Measurements from ENCODE around the gene DUSP14.

Gene DUSP14

DNA sequence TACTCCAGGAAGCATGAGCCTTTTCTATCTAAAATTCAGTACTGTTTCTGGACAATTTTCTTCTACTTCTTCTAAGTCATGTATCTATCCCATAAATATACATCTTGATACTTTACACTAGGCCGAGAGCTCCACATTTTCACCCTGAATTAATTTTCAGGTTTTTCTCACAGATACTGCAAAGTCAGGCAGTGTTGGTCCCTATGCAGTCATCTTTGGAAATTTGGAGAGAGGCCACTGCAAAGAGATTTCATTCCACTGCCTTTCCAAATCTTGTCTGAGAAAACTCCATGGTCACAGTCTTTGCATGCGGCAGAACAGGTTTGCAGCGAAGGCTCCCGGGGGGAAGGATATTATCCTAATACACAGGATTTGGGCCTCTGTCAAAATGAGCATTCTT lies 28.2 kb downstream of the DUSP14 start:
- DNase-seq: no peak

GRCh38 chr17:37518826-37519225 lies 29.1 kb downstream of the DUSP14 start:
- DNase-seq: no peak

DNA sequence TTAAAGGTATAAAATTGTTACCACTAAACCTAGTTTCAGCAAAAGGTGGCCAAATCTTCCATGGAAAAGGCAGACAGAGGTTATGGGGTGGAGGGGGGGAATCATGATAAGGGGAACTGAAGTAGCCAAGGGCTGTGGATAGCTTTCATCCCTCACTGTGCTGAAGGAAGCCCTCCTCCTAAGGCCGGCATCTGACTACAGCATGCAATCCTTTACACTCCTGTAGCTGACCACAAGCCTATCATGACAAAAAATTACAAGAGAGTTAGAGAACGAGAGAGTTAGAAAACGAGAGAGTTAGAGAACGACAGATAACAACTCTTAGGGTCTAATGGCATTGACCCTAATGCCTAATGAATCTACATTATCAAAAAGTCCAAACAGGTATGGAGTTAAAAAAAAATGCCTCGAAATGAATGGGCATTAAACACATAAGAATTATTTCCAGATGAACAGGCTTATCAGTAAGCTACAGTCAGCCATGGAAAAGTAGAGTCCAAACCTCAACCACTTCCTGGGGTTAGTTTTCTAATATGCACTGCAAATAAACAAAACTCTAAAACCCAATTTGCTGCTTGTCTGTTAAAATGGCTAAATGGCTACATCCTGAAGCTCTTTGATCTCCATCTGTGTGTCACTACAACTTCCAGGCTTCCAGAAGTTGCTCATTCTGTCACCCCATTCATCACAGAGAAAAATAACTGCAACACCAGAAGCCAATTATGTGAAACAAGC lies 29.7 kb downstream of the DUSP14 start:
- DNase-seq: no peak

GRCh38 chr17:37520174-37520573 lies 30.5 kb downstream of the DUSP14 start:
- no peak for DNase-seq

GRCh38 chr17:37521821-37522220 lies 32.1 kb downstream of the DUSP14 start:
- DNase-seq: no peak

- no peak for DNase-seq
Observed at GRCh38 chr17:37523715-37524219, 34.1 kb downstream of the DUSP14 start.

- DNase-seq: peak; percentile 21
Observed at GRCh38 chr17:37527249-37527851, 37.7 kb downstream of the DUSP14 start.

DNA sequence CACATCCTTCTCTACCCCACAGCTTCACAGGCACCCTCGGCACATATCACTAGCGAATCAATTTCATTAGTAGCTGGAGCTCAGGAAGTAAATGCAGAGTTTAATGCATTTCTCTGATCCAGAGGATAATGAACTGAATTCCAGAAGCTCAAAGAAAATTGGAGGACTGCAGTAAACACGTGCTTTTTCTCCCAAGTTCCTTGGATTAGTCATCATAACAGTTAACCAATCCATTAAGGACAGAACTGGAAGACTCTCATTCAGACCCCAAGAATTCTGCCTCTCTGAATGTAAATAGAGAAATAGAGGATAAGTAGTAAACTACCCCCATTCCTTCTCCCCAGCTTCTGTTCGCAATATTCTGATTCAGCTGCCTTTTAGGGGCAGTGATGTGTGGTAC lies 40.7 kb downstream of the DUSP14 start:
- DNase-seq: no peak

DNA sequence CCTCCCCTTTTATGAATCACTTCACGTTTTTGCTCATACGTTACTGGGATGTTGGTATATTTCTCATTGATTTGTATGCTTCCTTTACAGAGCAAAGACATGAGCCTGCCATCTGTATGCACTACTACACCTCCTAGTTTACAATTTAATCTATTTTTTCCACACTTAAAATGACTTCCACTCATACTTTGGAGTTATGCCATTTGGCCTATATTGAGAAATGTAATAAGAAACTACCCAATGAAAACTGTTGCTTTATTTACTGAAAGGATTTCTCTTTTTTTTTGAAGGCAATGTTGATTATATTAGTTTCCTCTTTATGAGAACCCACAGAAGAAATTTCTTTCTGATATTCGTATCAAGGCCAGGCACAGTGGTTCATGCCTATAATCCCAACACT lies 43.1 kb downstream of the DUSP14 start:
- DNase-seq: no peak

GRCh38 chr17:37535906-37536305 lies 46.2 kb downstream of the DUSP14 start:
- no peak for DNase-seq

- DNase-seq: no peak
Observed at GRCh38 chr17:37538981-37539659, 49.4 kb downstream of the DUSP14 start.

DNA sequence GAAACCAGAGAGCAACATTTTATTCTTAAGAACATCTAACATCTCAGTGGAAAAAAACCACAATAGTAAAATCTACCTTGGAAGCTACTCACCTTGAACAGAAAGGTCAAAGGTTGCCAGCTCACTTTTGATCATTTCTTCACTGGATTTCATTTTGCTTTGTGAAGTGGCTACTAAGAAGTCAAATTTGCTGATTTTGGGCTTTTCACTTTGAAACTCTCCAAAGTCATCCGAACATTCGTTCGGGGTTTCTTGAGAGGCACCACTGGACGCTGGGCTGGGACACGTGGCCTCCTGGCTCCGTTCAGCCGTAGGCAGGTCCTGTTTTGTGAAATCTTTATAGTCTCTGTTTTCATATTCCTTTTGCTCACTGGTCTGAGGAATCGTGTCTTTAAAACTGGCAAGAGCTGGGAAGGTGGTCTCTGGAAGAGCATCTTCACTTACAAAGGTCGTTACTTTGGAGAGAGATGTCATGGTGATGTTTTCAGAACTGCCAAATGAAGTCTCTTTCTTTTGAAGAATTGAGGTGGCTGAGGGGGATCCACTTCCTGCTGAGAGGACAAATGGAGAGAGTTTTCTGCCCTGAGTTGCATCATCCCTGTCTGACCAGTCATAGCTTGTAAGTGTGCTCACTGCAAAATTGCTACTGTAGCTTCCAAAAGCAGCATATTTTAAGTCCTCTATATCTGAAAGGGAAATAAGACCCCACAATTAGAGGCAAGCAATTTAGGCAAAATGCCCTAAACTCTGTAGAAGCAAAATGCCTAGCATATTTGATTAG lies 52.4 kb downstream of the DUSP14 start:
- no peak for DNase-seq

- DNase-seq: no peak
Observed at GRCh38 chr17:37543637-37544052, 54.0 kb downstream of the DUSP14 start.

- no peak for DNase-seq
Observed at GRCh38 chr17:37545486-37545885, 55.8 kb downstream of the DUSP14 start.

DNA sequence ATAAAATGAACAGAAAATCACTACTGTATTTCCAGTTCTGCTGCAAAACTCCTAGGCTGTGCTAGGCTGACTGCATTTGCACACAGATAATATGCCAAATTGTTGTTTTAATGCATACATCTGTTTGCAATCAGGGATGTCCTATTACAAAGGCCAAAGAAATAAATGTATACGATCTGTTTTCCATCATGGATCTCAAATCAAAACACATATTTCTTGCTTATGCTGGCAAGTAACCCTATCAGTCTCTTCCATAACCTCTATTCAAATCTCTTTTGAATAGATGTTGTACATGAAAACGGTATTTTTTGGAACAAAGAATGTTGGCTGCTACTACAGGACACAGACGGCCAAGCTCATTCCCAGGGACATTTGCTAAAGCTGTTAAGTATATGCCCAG lies 56.6 kb downstream of the DUSP14 start:
- DNase-seq: no peak

DNA sequence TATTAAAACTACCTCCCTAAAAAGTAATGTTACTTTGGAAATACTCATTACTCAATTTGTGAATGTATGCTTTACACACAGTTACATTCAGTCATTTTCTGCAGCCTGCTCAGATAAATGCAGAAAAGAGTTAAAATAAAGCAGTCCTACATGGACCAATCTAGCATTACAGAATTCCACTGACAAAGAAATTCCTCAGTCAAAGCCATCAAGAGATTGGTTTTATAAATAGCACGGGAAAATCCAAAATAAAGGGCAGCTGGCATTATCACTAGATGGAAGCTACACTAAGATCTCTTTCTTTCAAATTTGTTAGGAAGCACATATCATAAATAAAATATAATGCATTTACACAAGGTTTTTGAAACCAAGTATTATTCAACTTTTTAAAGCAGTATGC lies 58.3 kb downstream of the DUSP14 start:
- no peak for DNase-seq

DNA sequence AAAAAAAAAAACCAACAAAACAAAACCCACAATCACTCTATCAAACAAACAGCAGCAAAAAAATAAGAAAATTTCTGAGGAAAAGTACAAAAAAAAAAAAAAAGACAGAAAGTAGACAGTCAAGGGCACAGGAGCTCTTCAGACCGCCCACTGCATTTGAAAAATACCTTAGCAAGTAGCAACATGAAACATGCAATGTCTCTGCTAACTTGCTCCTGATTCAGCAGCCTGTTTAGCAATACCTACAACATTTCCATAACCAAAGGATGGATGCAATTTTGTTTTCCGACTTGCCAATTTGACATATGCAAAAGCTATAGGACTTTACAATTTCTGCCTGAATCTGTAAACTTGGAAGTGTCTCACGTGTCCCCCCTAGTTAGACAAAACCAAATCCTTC lies 62.1 kb downstream of the DUSP14 start:
- DNase-seq: no peak

- DNase-seq: no peak
Observed at GRCh38 chr17:37553401-37553966, 63.8 kb downstream of the DUSP14 start.

DNA sequence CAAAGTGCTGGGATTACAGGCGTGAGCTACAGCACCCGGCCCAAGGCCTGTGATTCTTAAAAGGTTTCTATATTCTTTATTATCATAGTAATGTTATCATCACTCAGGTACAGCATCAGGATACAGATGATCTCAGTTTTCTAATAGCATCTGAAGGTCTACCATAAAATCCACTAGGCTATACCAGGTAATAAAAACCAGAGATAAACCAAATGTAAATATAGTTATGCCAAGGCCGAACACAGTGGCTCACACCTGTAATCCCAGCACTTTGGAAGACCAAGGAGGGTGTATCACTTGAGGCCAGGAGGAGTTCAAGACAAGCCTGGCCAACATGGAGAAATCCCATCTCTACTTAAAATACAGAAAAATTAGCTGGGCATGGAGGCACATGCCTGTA lies 65.7 kb downstream of the DUSP14 start:
- DNase-seq: no peak

DNA sequence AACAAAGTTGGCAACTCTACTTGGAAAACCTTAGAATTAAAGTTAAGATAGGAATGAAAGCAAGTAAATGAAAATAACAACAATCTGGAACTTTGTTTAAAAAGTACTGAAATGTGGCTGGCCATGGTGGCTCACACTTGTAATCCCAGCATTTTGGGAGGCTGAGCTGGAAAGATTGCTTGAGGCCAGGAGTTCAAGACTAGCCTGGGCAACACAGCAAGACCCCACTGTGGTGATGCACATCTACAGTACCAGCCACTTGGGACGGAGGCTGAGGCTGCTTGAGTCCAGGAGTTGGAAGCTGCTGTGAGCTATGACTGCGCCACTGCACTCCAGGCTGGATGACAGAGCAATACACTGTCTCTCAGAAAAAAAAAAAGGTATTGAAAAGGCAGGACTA lies 67.8 kb downstream of the DUSP14 start:
- no peak for DNase-seq

- no peak for DNase-seq
Observed at GRCh38 chr17:37558299-37558698, 68.6 kb downstream of the DUSP14 start.

DNA sequence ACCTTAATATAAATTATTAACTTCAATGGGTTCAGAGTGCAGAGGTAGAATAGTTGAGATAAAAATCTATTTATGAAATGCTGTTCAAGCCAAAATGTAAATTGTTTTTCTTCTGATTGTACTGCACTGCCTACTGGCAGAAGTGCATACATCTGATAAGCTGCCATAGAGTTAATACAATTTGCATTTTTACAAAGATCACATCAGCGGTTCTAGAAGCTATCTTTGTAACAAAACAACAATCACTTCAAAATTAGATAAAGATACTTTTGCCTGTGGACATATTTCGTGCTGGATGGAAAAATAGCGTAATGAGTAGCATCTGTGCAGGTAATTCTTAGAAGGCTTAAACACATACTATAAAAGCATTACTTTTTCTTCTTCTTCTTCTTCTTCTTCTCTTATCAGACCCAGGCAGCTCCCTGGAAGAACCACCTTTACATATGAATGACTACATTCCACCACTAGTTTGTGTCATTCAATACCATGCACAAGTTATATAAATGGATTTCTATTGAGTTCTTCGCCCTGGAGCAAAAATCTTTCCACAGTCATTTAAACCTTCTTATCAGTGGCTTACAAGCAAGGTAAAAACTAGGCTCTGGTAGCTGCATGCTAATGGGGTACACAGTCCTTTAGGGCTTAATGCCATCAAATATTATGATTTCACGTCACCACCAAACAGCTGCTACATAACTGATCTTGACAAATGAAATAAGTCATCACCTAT lies 72.5 kb downstream of the DUSP14 start:
- DNase-seq: no peak
